Tibial artery (tissue), 4 donors: ENCODE results near the gene ITPR1.

Experiments
- DNase-seq, 2 donors: peaks; one replicate each; pipeline ENCODE4 v3.0.0-alpha.2; 2019
- H3K27ac ChIP-seq, 2 donors: fragments of 200-600 bp; sonication (generic) in 1 of 2; 1 replicate in 1 of 2; 2 replicates in 1 of 2; pipeline ENCODE4 v1.5.1; 2018 to 2019; ENCODE audit warnings: mild to moderate bottlenecking in 1 of 2
- H3K27me3 ChIP-seq, 2 donors: fragments of 200-600 bp; sonication (generic) in 1 of 2; one replicate each; pipeline versions ENCODE4 v1.5.1 to v1.6.0; 2016 to 2019
- H3K36me3 ChIP-seq, 3 donors: fragments of 200-600 bp; sonication (generic) in 2 of 3; one replicate each; pipeline ENCODE4 v1.5.1; 2016 to 2019; ENCODE audit warnings: mild to moderate bottlenecking in 2 of 3
- H3K4me1 ChIP-seq, 4 donors: fragments of 200-600 bp; sonication (generic) in 2 of 4; 1 replicate in 3 of 4; 2 replicates in 1 of 4; pipeline ENCODE4 v1.5.1; 2016 to 2019
- H3K4me3 ChIP-seq, 2 donors: fragments of 200-600 bp; sonication (generic) in 1 of 2; 1 replicate in 1 of 2; 2 replicates in 1 of 2; pipeline ENCODE4 v1.5.1; 2018 to 2019; ENCODE audit warnings: mild to moderate bottlenecking in 2 of 2
- H3K9me3 ChIP-seq, 3 donors: fragments of 200-600 bp; sonication (generic) in 1 of 3; one replicate each; pipeline ENCODE4 v1.5.1; 2016 to 2019
- CTCF ChIP-seq, 2 experiments: fragments of 200-600 bp in 1 of 2; fragments of 450-650 bp in 1 of 2; IDR thresholded peaks; one replicate each; pipeline ENCODE4 v1.5.1; 2017 to 2019; ENCODE audit warnings: antibody characterized with exemption in 2 of 2, mild to moderate bottlenecking in 1 of 2, moderate library complexity in 1 of 2
- intact Hi-C: fragments of 100-400 bp; cut with DNase I; formaldehyde crosslinking; loops from one replicate; pipeline ENCODE4 v1.15.0; 2023; ENCODE audit warnings: low total_unique reads

The ITPR1 gene

GRCh38 chr3:4849136-4849535 is 356.0 kb downstream of the ITPR1 start:
- H3K9me3 ChIP-seq: no peaks in the 10 kb centered on the region
- H3K4me3 ChIP-seq: no peak overlapping the region
- H3K36me3 ChIP-seq: peaks cover 0 to 13% (median 0%) of the 10 kb centered on the region in 3 donors
- H3K27ac ChIP-seq: no peak overlapping the region
- H3K4me1 ChIP-seq: peaks cover 0 to 4% (median 0%) of the 10 kb centered on the region in 4 donors
- H3K27me3 ChIP-seq: no peaks in the 10 kb centered on the region
- intact Hi-C loops: no loop called here
- no peak for TF ChIP-seq CTCF (IDR thresholded peaks at IDR 0.05)
- no peak for DNase-seq

- intact Hi-C loops: no loop called here
Measured at GRCh38 chr3:4849739-4850138, 356.6 kb downstream of the ITPR1 start.

GRCh38 chr3:4850211-4850927 is 357.2 kb downstream of the ITPR1 start:
- DNase-seq: no peak
- H3K36me3 ChIP-seq: peaks cover 0 to 11% (median 0%) of the 10 kb centered on the region in 3 donors
- no peak overlapping the region for H3K27ac ChIP-seq
- H3K4me3 ChIP-seq: no peak overlapping the region
- no peaks in the 10 kb centered on the region for H3K27me3 ChIP-seq
- peaks cover 0 to 4% (median 0%) of the 10 kb centered on the region in 4 donors for H3K4me1 ChIP-seq
- no peak for TF ChIP-seq CTCF (IDR thresholded peaks at IDR 0.05)
- intact Hi-C loops: no loop called here
- no peaks in the 10 kb centered on the region for H3K9me3 ChIP-seq

More at GRCh38 chr3:4849739-4850138, 356.6 kb downstream of the ITPR1 start:
- H3K27ac ChIP-seq: no peak overlapping the region
- peaks cover 0 to 4% (median 0%) of the 10 kb centered on the region in 4 donors for H3K4me1 ChIP-seq
- no peak for DNase-seq
- TF ChIP-seq CTCF (IDR thresholded peaks at IDR 0.05): no peak
- no peak overlapping the region for H3K4me3 ChIP-seq
- no peaks in the 10 kb centered on the region for H3K9me3 ChIP-seq
- no peaks in the 10 kb centered on the region for H3K27me3 ChIP-seq
- H3K36me3 ChIP-seq: peaks cover 0 to 13% (median 0%) of the 10 kb centered on the region in 3 donors

GRCh38 chr3:4850928-4851265 is 357.7 kb downstream of the ITPR1 start:
- no peak for DNase-seq
- no peak overlapping the region for H3K27ac ChIP-seq

GRCh38 chr3:4852780-4853748 is 359.9 kb downstream of the ITPR1 start:
- no peak for DNase-seq
- no peak overlapping the region for H3K27ac ChIP-seq
- H3K36me3 ChIP-seq: no peaks in the 10 kb centered on the region
- H3K4me3 ChIP-seq: no peak overlapping the region
- H3K4me1 ChIP-seq: peaks cover 0 to 4% (median 0%) of the 10 kb centered on the region in 4 donors
- no peaks in the 10 kb centered on the region for H3K27me3 ChIP-seq
- no peak for TF ChIP-seq CTCF (IDR thresholded peaks at IDR 0.05)
- H3K9me3 ChIP-seq: no peaks in the 10 kb centered on the region
- intact Hi-C loops: no loop called here

More at GRCh38 chr3:4850928-4851265, 357.7 kb downstream of the ITPR1 start:
- Histone ChIP-seq H3K4me3 (no peak overlapping the region), H3K27me3 (no peaks in the 10 kb centered on the region), H3K9me3 (no peaks in the 10 kb centered on the region), H3K36me3 (peaks cover 0 to 6% (median 0%) of the 10 kb centered on the region in 3 donors), H3K4me1 (peaks cover 0 to 4% (median 0%) of the 10 kb centered on the region in 4 donors)
- intact Hi-C loops: no loop called here
- TF ChIP-seq CTCF (IDR thresholded peaks at IDR 0.05): no peak
